MM.1S (cell line): ENCODE data around the gene TANK.

Experiments
- EZH2 ChIP-seq: fragments of 300-600 bp; sonication (generic); optimal IDR thresholded peaks from 2 replicates; pipeline ENCODE3; 2017; ENCODE audit warnings: low read depth, mild to moderate bottlenecking, antibody characterized with exemption, low read length, mixed read lengths
- EZH2phosphoT487 ChIP-seq: fragments of 300-600 bp; sonication (generic); IDR thresholded peaks from 2 replicates; pipeline ENCODE4 v1.6.1; 2018; ENCODE audit warnings: antibody characterized with exemption, low read length
- TF ChIP-seq, protein P1 (sequence below): fragments of 300-600 bp; sonication (generic); IDR thresholded peaks from 2 replicates; pipeline ENCODE4 v1.5.1; 2016; ENCODE audit warnings: antibody characterized with exemption, low read length, mixed read lengths

- TF ChIP-seq, protein P1, sequence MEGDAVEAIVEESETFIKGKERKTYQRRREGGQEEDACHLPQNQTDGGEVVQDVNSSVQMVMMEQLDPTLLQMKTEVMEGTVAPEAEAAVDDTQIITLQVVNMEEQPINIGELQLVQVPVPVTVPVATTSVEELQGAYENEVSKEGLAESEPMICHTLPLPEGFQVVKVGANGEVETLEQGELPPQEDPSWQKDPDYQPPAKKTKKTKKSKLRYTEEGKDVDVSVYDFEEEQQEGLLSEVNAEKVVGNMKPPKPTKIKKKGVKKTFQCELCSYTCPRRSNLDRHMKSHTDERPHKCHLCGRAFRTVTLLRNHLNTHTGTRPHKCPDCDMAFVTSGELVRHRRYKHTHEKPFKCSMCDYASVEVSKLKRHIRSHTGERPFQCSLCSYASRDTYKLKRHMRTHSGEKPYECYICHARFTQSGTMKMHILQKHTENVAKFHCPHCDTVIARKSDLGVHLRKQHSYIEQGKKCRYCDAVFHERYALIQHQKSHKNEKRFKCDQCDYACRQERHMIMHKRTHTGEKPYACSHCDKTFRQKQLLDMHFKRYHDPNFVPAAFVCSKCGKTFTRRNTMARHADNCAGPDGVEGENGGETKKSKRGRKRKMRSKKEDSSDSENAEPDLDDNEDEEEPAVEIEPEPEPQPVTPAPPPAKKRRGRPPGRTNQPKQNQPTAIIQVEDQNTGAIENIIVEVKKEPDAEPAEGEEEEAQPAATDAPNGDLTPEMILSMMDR: no peak
- TF ChIP-seq EZH2 (no peak), EZH2phosphoT487 (no peak)
Observed at GRCh38 chr2:161113693-161114575, 46.3 kb upstream of the TANK start.
